NCI-H2196 (cell line): ENCODE results near the gene SLC6A4.
"Not testable (repeated sequence)": the region's sequence is repeated elsewhere in the genome, so short reads cannot be mapped to it uniquely, and the experiment has no call there.

Experiments used
- DNase-seq: peaks from one replicate; lab custom pipeline; 2025; ENCODE audit not compliant: unreplicated experiment; lab: John Stamatoyannopoulos, UW

The SLC6A4 gene

GRCh38 chr17:30239089-30239462, 3.6 kb upstream of the SLC6A4 start:
- no peak for DNase-seq

DNA sequence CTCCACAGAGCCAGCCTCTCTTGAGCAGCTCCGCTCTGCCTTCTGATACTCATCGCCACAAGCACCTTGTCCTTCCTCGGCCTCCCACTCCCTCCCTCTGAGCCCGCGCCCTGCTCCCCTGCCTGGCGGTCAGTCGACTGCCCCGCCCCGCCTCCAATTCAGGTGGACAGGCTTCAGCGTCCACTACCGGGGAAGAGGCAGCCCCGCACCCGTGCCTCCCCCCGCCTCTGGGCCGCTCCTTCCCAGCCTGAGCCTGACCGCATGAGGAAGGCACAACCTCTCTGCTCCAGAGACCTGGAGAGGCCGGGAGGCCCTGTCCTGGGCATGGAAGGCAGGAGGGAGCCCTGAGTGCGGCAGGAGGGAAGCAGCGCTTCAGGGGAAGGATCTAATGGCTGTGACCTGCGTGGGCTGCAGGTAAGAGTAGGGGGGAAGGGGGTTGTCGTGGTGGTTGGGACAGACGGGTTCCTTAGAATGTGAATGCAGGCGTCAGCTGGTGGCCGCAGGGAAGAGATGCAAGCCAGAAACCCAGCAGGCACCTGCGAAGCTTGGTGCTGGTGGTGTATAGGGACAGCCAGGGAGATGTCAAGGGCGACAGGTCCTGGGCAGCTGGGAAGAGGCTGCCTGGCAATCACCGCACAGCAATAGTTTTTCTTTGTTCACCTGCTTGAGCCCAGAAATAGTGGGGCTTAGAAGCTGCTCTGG, 3.0 kb upstream of the SLC6A4 start:
- DNase-seq: no peak

DNA sequence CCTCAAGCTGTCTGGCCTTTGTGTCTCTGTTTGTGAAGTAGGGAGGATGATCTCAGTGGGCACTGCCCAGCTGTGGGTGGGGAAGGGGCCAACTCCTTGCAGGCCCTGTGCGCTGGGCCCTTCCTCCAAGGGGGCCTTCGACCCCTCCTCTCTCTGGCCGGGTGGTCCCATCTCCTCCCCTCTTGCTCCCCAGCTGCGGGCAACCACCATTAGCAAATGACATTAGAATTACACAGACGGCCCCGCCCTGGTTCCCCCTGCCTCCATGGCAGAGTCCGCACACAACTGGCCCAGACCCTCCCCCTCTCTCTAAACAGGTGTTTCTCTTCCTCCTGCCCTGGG, 2.5 kb upstream of the SLC6A4 start:
- no peak for DNase-seq

DNA sequence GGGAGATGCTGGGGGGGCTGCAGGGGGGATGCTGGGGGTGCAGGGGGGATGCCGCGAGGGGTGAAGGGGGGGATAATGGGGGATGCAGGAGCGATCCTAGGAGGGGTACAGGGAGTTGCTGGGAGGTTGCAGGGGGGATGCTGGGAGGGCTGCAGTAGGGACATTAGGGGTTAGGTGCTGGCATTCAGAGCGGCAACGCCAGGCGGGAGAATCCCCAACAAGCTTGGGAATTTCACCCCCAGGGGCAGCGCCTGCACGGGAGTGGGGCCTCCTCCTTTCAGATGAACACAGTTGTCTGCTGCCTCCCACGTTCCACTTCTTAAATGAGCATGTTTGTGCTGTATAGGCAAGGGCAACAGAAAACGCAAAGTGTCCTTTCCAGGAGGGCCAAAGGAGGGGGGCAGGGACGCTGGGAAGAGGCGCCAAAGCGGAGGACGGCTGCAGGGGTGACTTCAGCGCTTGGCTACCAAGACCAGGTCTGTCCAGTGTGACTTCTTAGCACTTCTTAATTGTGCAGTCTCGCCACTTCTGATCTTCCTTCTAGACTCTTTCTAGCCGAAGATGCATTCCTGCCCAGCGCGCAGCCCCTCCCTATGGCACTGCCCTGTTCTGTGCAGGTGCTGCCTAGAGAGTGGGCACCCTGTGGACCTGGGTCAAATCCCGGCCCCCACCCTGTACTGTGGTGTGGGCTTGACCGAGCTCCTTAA, 2.0 kb upstream of the SLC6A4 start:
- no peak for DNase-seq

GRCh38 chr17:30236766-30237165, 1.3 kb upstream of the SLC6A4 start:
- peak; percentile 8 for DNase-seq

DNA sequence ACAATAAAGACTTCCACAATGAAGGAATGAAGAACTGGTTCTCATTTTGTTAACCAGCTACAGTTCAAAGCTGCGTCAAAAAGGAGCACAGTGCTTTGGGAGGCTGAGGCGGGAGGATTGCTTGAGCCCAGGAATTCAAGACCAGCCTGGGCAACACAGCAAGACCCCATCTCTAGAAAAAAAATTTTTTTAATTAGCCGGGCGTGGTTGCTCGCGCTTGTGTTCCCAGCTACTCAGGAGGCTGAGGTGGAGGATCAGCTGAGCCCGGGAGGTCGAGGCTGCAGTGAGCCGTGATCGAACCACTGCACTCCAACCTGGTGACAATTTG, 764 bp upstream of the SLC6A4 start:
- no peak for DNase-seq

- DNase-seq: no peak
Observed at GRCh38 chr17:30234964-30235363, 533 bp downstream of the SLC6A4 start.

DNA sequence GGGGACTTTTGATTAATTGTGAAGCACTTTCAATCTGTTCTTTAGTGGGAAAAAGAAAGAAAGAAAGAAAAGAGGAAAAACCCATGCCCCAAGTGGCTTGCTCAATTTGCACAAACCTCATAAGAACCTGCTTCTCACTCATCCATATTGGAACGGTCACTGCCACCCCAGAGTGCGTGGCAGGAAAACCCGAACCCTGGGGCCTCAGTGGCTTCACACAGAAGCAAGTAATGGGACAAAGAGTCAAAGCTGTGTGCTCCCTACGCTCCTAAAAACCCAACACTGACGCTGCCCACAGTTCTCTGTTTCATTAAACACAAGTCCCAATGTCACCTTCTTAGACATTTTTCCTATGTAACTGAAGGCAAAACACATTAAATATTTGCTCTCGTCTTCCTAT, 1.2 kb downstream of the SLC6A4 start:
- no peak for DNase-seq

DNA sequence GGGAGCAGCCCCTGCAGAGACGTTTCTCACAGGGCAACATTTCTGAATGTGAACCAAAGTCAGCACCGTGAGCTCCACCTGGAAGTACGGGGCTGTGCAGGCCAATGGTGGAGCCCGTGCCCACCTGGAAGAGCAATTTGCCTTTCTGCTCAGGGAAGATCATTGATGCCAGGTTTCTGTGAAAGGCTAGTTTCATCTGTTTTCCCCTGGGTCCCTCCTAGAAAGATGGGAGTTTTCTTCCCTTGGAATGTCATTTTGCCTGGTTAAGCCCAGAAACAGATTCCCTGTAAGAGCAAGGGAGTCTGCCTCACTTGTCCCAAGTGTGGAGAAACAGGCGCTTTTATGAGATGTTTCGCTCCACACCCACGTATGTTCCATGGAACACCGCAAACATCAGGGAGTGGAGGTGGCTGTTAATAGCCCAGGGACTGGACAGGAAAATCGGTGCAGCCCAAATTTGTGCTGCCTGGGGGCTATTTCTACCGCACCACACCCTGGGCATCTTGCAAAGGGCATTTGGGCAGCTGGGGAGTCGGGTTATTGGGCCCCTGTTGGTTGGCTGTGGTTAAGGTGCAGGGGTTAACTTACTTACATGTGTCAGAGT, 2.6 kb downstream of the SLC6A4 start:
- no peak for DNase-seq

GRCh38 chr17:30232015-30232823, 3.3 kb downstream of the SLC6A4 start:
- DNase-seq: no peak

DNA sequence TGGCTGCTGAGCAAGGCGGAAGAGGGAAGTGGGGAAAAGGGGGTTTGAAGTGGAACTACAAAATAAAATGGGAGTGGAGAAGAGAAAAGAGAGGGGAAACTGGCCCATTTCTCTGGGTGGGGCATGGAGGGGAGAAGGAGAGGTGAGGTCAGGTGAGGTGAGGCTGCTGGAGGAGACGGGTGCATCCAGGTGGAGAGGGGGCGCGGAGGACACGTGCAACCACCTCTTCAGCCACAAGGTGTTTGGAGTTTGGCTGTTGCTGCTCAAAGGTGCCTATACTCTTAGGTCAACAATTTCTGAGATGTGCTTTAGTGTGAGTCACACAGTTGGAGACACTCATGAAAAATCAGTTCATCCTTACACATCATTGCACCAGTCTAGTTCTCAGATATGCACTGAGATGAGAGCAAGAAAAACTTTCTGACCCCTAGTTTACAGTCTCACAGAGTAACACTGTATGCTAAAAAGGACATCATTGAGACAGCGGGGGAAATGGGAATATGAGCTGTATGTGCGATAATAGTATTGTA, 4.8 kb downstream of the SLC6A4 start:
- DNase-seq: no peak

DNA sequence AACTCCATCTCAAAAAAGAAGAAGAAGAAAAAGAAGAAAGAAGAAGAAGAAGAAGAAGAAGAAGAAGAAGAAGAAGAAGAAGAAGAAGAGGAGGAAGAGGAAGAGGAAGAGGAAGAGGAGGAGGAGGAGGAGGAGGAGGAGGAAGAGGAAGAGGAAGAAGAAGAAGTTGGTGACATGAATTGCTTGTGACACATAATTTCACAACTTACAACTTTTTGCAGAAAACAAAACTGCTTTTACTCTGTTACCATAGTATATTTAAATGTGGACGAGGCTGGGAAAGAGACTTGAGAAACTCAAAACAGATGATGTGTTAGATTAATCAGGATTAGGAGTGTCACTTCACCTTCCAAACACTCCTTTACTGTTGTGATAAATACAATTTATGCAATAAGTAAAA, 5.5 kb downstream of the SLC6A4 start:
- DNase-seq: not testable (repeated sequence)

DNA sequence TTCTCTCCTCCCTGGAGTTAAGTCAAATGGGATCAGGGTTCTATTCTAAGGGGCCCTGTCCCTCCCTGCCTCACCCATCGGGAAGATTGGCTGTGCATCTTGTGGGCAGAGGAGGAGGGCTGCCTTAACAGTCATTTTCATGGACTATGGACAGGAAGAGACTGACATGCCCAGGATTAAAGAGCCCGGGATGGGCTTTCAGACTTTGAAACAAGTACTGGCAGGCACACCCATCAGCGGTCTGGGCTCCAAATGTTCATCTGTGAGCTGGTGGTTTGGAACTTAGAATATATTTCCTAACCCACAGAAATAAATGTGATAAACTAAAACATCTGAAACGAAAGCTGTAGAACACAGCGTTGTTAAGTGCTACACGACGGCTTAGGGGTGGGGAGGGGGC, 6.5 kb downstream of the SLC6A4 start:
- DNase-seq: no peak

DNA sequence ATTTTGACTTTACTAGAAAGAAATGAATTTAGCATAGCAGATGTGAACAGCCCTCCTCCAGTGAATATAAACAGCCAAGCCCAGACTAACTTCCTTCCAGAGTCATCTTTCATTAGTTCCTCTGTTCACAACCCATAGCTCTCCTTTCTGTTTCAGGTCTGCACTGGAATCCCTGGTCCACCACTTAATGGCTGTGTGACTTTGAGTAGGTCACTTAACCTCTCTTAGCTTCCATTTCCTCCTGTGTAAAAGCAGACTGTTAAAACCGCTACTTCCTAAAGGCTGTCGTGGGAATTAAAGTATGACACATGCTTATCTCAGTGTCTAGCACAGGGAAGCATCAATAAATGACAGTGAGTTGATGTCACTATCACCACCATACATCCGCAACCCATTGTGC, 7.5 kb downstream of the SLC6A4 start:
- DNase-seq: no peak

DNA sequence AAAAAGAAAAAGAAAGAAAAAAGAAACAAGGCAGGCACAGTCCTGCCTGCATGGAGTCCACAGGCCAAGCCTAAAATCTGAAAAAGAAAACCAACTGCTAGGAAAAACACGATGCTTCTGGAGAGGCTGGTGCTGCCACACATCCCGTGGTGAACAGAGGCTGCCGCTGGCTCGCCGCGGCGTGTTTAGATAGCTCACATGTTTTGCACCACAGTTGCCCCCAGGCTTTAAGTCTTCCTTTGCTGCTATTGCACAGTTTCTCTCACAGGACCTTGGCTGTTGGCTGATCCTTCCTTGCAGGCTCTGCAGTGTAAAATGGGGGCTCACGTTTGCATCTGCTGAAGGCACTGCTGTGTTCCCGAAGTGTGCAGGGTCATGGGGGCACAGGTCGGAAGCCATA, 8.6 kb downstream of the SLC6A4 start:
- DNase-seq: no peak

GRCh38 chr17:30225919-30226553, 9.5 kb downstream of the SLC6A4 start:
- DNase-seq: no peak

GRCh38 chr17:30225112-30225511, 10.4 kb downstream of the SLC6A4 start:
- no peak for DNase-seq

DNA sequence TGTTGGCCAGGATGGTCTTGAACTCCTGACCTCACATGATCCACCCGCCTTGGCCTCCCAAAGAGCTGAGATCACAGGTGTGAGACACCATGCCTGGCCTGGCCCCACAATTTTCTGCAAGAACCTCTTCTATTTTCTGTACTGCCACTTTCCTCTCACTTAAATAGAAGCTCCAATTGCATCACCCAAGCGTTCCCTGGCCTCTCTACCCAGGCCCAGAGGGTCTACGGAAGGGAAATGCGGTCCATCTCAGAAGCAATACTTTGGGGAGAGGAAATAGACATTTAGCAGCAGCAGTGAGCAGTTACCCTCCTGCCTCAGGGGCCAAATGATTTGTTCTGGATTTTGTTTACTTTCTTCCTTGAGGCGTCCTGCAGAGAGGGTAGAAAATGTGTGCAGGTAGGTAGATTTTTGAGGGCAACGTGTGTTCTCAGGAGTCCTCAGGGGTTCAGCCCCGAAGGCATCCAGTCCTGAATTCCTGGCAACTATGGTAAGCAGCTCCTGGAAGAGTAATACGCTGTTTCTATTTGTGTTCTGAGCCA, 11.0 kb downstream of the SLC6A4 start:
- DNase-seq: no peak

GRCh38 chr17:30222721-30223175, 12.7 kb downstream of the SLC6A4 start:
- DNase-seq: no peak

GRCh38 chr17:30222251-30222650, 13.2 kb downstream of the SLC6A4 start:
- no peak for DNase-seq

- no peak for DNase-seq
Observed at GRCh38 chr17:30221346-30221745, 14.2 kb downstream of the SLC6A4 start.
